ENCODE data around the gene AMDHD2.

The AMDHD2 gene

GRCh38 chr16:2495041-2495440 is 25.1 kb upstream of the AMDHD2 start:
- Histone ChIP-seq H3K9ac (ENCODE audit: insufficient read length) (no peak overlapping the region), H3K9me3 (ENCODE audit: low read depth, low read length) (no peaks in the 10 kb centered on the region), H3K27ac (no peak overlapping the region), H3K4me3 (no peak overlapping the region), H3K36me3 (ENCODE audit: insufficient read depth, low read length) (peaks cover 5% of the 10 kb centered on the region; the same call in 1 of the 2 replicates)
- DNase-seq (ENCODE audit: low read depth, low spot score), result no peak
- TF ChIP-seq EZH2 (IDR thresholded peaks at IDR 0.05) (no peak), POLR2AphosphoS5 (IDR thresholded peaks at IDR 0.05; ENCODE audit: borderline replicate concordance, low read depth, low read length) (no peak), FOXP2 (optimal IDR thresholded peaks at IDR 0.05; ENCODE audit: control extremely low read depth, extremely low read length, insufficient read depth) (no peak)

- DNase-seq (ENCODE audit: low read depth, low spot score), result no peak
- no peak overlapping the region for H3K9ac ChIP-seq (ENCODE audit: insufficient read length)
- no peaks in the 10 kb centered on the region for H3K9me3 ChIP-seq (ENCODE audit: low read depth, low read length)
- peaks cover 5% of the 10 kb centered on the region; the same call in 1 of the 2 replicates for H3K36me3 ChIP-seq (ENCODE audit: insufficient read depth, low read length)
- no peak overlapping the region for H3K4me3 ChIP-seq
- TF ChIP-seq EZH2 (IDR thresholded peaks at IDR 0.05) (no peak), FOXP2 (optimal IDR thresholded peaks at IDR 0.05; ENCODE audit: control extremely low read depth, extremely low read length, insufficient read depth) (no peak), POLR2AphosphoS5 (IDR thresholded peaks at IDR 0.05; ENCODE audit: borderline replicate concordance, low read depth, low read length) (no peak)
- no peak overlapping the region for H3K27ac ChIP-seq
These were observed 23.7 kb upstream of the AMDHD2 start for GRCh38 chr16:2496223-2497115.

GRCh38 chr16:2497116-2497630 is 23.0 kb upstream of the AMDHD2 start:
- no peak overlapping the region for H3K4me3 ChIP-seq
- H3K9me3 ChIP-seq (ENCODE audit: low read depth, low read length), result no peaks in the 10 kb centered on the region
- DNase-seq (ENCODE audit: low read depth, low spot score), result no peak
- peaks cover 5% of the 10 kb centered on the region; the same call in 1 of the 2 replicates for H3K36me3 ChIP-seq (ENCODE audit: insufficient read depth, low read length)
- no peak for TF ChIP-seq EZH2 (IDR thresholded peaks at IDR 0.05)
- H3K27ac ChIP-seq, result no peak overlapping the region
- no peak overlapping the region for H3K9ac ChIP-seq (ENCODE audit: insufficient read length)

GRCh38 chr16:2497695-2498484 is 22.3 kb upstream of the AMDHD2 start:
- Histone ChIP-seq H3K4me3 (no peak overlapping the region), H3K36me3 (ENCODE audit: insufficient read depth, low read length) (peaks cover 5% of the 10 kb centered on the region; the same call in 1 of the 2 replicates), H3K9me3 (ENCODE audit: low read depth, low read length) (no peaks in the 10 kb centered on the region), H3K27ac (no peak overlapping the region), H3K9ac (ENCODE audit: insufficient read length) (no peak overlapping the region)
- TF ChIP-seq FOXP2 (optimal IDR thresholded peaks at IDR 0.05; ENCODE audit: control extremely low read depth, extremely low read length, insufficient read depth) (no peak), POLR2AphosphoS5 (IDR thresholded peaks at IDR 0.05; ENCODE audit: borderline replicate concordance, low read depth, low read length) (no peak), EZH2 (IDR thresholded peaks at IDR 0.05) (no peak)
- DNase-seq (ENCODE audit: low read depth, low spot score), result no peak

GRCh38 chr16:2498531-2499253 is 21.5 kb upstream of the AMDHD2 start:
- TF ChIP-seq POLR2AphosphoS5 (IDR thresholded peaks at IDR 0.05; ENCODE audit: borderline replicate concordance, low read depth, low read length) (no peak), FOXP2 (optimal IDR thresholded peaks at IDR 0.05; ENCODE audit: control extremely low read depth, extremely low read length, insufficient read depth) (no peak), EZH2 (IDR thresholded peaks at IDR 0.05) (no peak)
- Histone ChIP-seq H3K27ac (no peak overlapping the region), H3K9me3 (ENCODE audit: low read depth, low read length) (no peaks in the 10 kb centered on the region), H3K36me3 (ENCODE audit: insufficient read depth, low read length) (peaks cover 5% of the 10 kb centered on the region; the same call in 1 of the 2 replicates), H3K9ac (ENCODE audit: insufficient read length) (no peak overlapping the region), H3K4me3 (no peak overlapping the region)
- no peak for DNase-seq (ENCODE audit: low read depth, low spot score)

- Histone ChIP-seq H3K36me3 (ENCODE audit: insufficient read depth, low read length) (peaks cover 5% of the 10 kb centered on the region; the same call in 1 of the 2 replicates), H3K27ac (no peak overlapping the region), H3K9ac (ENCODE audit: insufficient read length) (no peak overlapping the region), H3K9me3 (ENCODE audit: low read depth, low read length) (no peaks in the 10 kb centered on the region), H3K4me3 (no peak overlapping the region)
- TF ChIP-seq POLR2AphosphoS5 (IDR thresholded peaks at IDR 0.05; ENCODE audit: borderline replicate concordance, low read depth, low read length) (no peak), EZH2 (IDR thresholded peaks at IDR 0.05) (no peak), FOXP2 (optimal IDR thresholded peaks at IDR 0.05; ENCODE audit: control extremely low read depth, extremely low read length, insufficient read depth) (no peak)
- DNase-seq (ENCODE audit: low read depth, low spot score), result no peak
These were observed 20.7 kb upstream of the AMDHD2 start for GRCh38 chr16:2499454-2499853.

GRCh38 chr16:2499890-2500429 is 20.2 kb upstream of the AMDHD2 start:
- TF ChIP-seq FOXP2 (optimal IDR thresholded peaks at IDR 0.05; ENCODE audit: control extremely low read depth, extremely low read length, insufficient read depth), result no peak
- no peak for TF ChIP-seq POLR2AphosphoS5 (IDR thresholded peaks at IDR 0.05; ENCODE audit: borderline replicate concordance, low read depth, low read length)
- TF ChIP-seq EZH2 (IDR thresholded peaks at IDR 0.05), result no peak
- H3K27ac ChIP-seq, result no peak overlapping the region
- peaks cover 5% of the 10 kb centered on the region; the same call in 1 of the 2 replicates for H3K36me3 ChIP-seq (ENCODE audit: insufficient read depth, low read length)
- no peak overlapping the region for H3K4me3 ChIP-seq
- DNase-seq (ENCODE audit: low read depth, low spot score), result no peak
- H3K9me3 ChIP-seq (ENCODE audit: low read depth, low read length), result no peaks in the 10 kb centered on the region
- no peak overlapping the region for H3K9ac ChIP-seq (ENCODE audit: insufficient read length)
